ENCODE measurements around the gene WNT3.
"Not testable (repeated sequence)": the region's sequence is repeated elsewhere in the genome, so short reads cannot be mapped to it uniquely, and the experiment has no call there.

The WNT3 gene

GRCh38 chr17:46800573-46800972, 17.9 kb downstream of the WNT3 start:
- TF ChIP-seq CTCF (IDR thresholded peaks at IDR 0.05) (no peak), ZFX (IDR thresholded peaks at IDR 0.05; ENCODE audit: borderline replicate concordance) (no peak)

GRCh38 chr17:46796956-46797530, 21.4 kb downstream of the WNT3 start:
- TF ChIP-seq CTCF (IDR thresholded peaks at IDR 0.05): no peak
- TF ChIP-seq ZFX (IDR thresholded peaks at IDR 0.05; ENCODE audit: borderline replicate concordance): no peak

More at GRCh38 chr17:46800573-46800972, 17.9 kb downstream of the WNT3 start:
- no peak overlapping the region for H3K27ac ChIP-seq

GRCh38 chr17:46796524-46796923, 22.0 kb downstream of the WNT3 start:
- H3K27ac ChIP-seq: no peak overlapping the region
- TF ChIP-seq CTCF (IDR thresholded peaks at IDR 0.05) (no peak), ZFX (IDR thresholded peaks at IDR 0.05; ENCODE audit: borderline replicate concordance) (no peak)

More at GRCh38 chr17:46796956-46797530, 21.4 kb downstream of the WNT3 start:
- 0 out of 2 replicates have a peak overlapping the region, but pooled peaks have one; percentile 15 for H3K27ac ChIP-seq

- H3K27ac ChIP-seq: no peak overlapping the region
- no peak for TF ChIP-seq CTCF (IDR thresholded peaks at IDR 0.05)
- no peak for TF ChIP-seq ZFX (IDR thresholded peaks at IDR 0.05; ENCODE audit: borderline replicate concordance)
These were observed 22.4 kb downstream of the WNT3 start for GRCh38 chr17:46796084-46796483.

- TF ChIP-seq CTCF (IDR thresholded peaks at IDR 0.05): no peak
- no peak for TF ChIP-seq ZFX (IDR thresholded peaks at IDR 0.05; ENCODE audit: borderline replicate concordance)
- H3K27ac ChIP-seq: no peak overlapping the region
These were observed 23.0 kb downstream of the WNT3 start for GRCh38 chr17:46795379-46795952.

GRCh38 chr17:46794318-46794717, 24.2 kb downstream of the WNT3 start:
- peak overlapping the region; percentile 33; the same call in 1 of the 2 replicates for H3K27ac ChIP-seq
- TF ChIP-seq ZFX (IDR thresholded peaks at IDR 0.05; ENCODE audit: borderline replicate concordance): no peak
- no peak for TF ChIP-seq CTCF (IDR thresholded peaks at IDR 0.05)

- H3K27ac ChIP-seq: no peak overlapping the region
- TF ChIP-seq CTCF (IDR thresholded peaks at IDR 0.05) (no peak), ZFX (IDR thresholded peaks at IDR 0.05; ENCODE audit: borderline replicate concordance) (no peak)
These were observed 25.0 kb downstream of the WNT3 start for GRCh38 chr17:46793541-46793940.

- H3K27ac ChIP-seq: not testable (repeated sequence)
These were observed 25.5 kb downstream of the WNT3 start for GRCh38 chr17:46793023-46793422.

Data from 22Rv1 (cell line).